ENCODE measurements around the gene SLC8A1.

SLC8A1 gene

DNA sequence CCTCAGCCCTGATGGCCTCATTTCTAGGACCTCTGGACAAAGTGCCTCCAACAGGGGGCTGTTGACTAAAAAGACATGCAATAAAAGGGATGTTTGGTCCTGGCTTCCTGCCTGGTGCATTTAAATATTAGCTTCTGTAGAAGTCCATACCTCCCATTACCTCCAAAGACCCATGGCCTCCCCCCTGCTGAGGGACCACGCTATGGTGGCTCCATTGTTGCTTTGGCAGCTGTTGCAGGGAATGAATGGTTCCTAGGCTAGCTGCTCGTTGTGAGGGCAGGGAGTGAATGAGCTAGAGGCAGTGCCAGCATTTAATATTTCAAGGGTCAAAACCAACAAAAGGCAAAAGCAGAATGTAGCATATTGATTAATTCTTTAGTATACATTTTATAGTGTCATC is 285.9 kb downstream of the SLC8A1 start:
- intact Hi-C loops (cut with DNase I; ENCODE audit: low total_unique reads): no loop called here
- Histone ChIP-seq H3K4me3 (no peak overlapping the region), H3K27ac (peak overlapping the region; percentile 21 to 52), H3K27me3 (no peaks in the 10 kb centered on the region), H3K36me3 (peaks cover 7 to 26% (median 8%) of the 10 kb centered on the region in 3 donors), H3K4me1 (peaks cover 0 to 18% (median 11%) of the 10 kb centered on the region in 4 donors), H3K9me3 (no peaks in the 10 kb centered on the region)
- TF ChIP-seq, protein P1, sequence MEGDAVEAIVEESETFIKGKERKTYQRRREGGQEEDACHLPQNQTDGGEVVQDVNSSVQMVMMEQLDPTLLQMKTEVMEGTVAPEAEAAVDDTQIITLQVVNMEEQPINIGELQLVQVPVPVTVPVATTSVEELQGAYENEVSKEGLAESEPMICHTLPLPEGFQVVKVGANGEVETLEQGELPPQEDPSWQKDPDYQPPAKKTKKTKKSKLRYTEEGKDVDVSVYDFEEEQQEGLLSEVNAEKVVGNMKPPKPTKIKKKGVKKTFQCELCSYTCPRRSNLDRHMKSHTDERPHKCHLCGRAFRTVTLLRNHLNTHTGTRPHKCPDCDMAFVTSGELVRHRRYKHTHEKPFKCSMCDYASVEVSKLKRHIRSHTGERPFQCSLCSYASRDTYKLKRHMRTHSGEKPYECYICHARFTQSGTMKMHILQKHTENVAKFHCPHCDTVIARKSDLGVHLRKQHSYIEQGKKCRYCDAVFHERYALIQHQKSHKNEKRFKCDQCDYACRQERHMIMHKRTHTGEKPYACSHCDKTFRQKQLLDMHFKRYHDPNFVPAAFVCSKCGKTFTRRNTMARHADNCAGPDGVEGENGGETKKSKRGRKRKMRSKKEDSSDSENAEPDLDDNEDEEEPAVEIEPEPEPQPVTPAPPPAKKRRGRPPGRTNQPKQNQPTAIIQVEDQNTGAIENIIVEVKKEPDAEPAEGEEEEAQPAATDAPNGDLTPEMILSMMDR (IDR thresholded peaks at IDR 0.05): no peak
- DNase-seq: no peak

DNA sequence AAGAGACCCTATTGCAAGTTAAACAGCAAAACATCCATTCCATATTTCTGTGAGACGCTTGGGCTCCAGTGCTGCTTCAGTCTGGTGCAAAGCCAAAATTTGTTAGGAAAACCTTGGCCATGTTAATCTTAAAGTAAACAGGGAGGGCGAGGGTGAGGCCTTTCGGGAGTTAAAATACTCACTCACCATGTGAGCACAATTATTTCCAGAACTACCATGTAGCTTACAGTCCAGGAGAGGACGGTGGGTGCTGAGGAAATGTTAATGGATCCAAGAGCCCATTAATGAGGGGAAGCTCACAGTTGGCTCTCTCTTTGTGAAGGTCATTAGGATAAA is 286.4 kb downstream of the SLC8A1 start:
- intact Hi-C loops (cut with DNase I; ENCODE audit: low total_unique reads): no loop called here
- H3K36me3 ChIP-seq: peaks cover 12 to 29% (median 14%) of the 10 kb centered on the region in 3 donors
- TF ChIP-seq, protein P1 (IDR thresholded peaks at IDR 0.05): no peak
- DNase-seq: peak in 1 of 2 donors; percentile 34
- peaks cover 0 to 18% (median 11%) of the 10 kb centered on the region in 4 donors for H3K4me1 ChIP-seq
- no peak overlapping the region for H3K4me3 ChIP-seq
- H3K9me3 ChIP-seq: no peaks in the 10 kb centered on the region
- H3K27me3 ChIP-seq: no peaks in the 10 kb centered on the region
- peak overlapping the region; percentile 21 to 52 for H3K27ac ChIP-seq

DNA sequence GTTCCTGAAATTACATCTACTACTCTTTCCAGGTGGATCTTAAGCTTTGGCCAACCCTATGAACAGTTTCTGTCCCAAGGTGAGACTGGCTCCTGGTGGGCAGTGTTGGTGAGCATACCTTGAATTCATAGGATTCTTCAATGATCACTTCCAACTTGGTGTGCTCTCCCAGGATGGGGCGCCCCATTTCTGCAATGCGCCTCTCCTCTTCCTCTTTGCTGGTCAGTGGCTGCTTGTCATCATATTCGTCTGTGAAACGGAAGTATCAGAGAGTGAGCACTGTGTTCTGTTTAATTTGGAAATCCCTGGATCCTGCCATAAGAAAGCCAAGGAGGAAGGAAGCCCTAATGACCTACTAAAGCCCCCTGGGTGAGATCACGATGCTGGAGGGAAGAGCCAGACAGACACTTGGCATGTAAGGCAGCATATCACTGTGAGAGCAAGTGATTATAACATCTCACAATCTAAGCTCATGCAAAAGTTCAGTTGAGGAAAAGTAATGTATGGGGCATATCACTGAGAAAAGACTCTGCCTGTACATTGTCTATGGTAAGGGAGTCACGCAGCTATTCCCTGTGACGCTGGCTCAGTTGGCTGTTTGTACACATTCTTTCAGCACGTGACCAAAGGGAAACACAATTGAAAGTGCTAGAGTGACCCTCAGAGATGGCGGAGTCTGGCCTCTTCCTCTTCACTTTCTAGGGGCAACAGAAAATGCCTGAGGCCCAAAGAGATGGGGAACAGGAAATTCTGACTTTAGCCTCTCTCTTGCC is 287.0 kb downstream of the SLC8A1 start:
- Histone ChIP-seq H3K36me3 (peaks cover 15 to 34% (median 19%) of the 10 kb centered on the region in 3 donors), H3K27me3 (no peaks in the 10 kb centered on the region)
- DNase-seq: peak in 1 of 2 donors; percentile 32

DNA sequence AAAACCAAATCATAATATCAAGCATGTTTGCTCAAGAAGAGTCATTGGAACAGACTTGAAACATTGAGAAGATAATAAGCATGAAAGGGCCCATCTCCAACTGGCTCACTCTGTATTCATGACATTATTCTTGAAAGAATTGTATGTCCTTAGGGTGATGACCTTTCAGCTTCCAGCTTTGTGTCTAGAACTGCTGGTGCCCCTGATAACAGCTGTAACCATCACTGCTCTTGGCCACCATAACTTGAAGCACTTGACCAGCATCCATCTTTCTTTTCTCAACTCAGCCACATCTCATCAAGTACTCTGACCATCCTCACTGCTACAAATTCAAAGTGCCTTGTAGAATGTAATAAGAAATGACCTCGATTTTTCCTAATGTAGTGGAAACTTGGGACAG is 289.9 kb downstream of the SLC8A1 start:
- intact Hi-C loops (cut with DNase I; ENCODE audit: low total_unique reads): no loop called here
- Histone ChIP-seq H3K4me1 (peaks cover 0 to 18% (median 11%) of the 10 kb centered on the region in 4 donors), H3K27me3 (no peaks in the 10 kb centered on the region), H3K4me3 (no peak overlapping the region), H3K27ac (no peak overlapping the region), H3K36me3 (peaks cover 21 to 46% (median 26%) of the 10 kb centered on the region in 3 donors), H3K9me3 (no peaks in the 10 kb centered on the region)
- TF ChIP-seq, protein P1 (IDR thresholded peaks at IDR 0.05): no peak
- DNase-seq: no peak

More for the DNA sequence above, 287.0 kb downstream of the SLC8A1 start:
- no peaks in the 10 kb centered on the region for H3K9me3 ChIP-seq
- intact Hi-C loops (cut with DNase I; ENCODE audit: low total_unique reads): no loop called here
- H3K27ac ChIP-seq: peak overlapping the region; percentile 21 to 52
- TF ChIP-seq, protein P1 (IDR thresholded peaks at IDR 0.05): no peak
- H3K4me3 ChIP-seq: no peak overlapping the region
- peaks cover 0 to 18% (median 11%) of the 10 kb centered on the region in 4 donors for H3K4me1 ChIP-seq

DNA sequence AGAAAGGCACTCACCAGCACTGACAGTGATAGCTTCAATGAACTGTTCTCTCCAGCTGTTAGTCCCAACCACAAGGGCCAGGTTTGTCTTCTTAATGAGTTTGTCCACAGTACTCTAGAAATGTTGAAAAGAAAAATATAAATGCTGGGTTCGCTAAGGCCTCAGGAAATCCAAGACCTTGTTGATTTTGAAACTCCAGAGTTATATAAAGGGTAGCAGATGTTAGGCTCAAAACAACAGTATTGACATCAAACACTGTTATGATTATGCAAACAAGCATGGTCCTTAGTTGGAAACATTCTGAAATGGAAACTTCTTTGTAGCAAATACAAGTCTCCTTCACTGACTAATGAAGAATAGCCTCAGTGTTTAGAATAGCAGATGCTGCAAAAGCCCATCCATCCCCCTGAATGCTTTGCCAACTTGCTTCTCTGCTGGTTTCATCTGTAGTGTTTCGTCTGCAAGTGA is 291.1 kb downstream of the SLC8A1 start:
- H3K27ac ChIP-seq: no peak overlapping the region
- no peak for DNase-seq
- H3K4me3 ChIP-seq: no peak overlapping the region
- peaks cover 0 to 14% (median 7%) of the 10 kb centered on the region in 4 donors for H3K4me1 ChIP-seq
- peaks cover 21 to 49% (median 36%) of the 10 kb centered on the region in 3 donors for H3K36me3 ChIP-seq
- no peaks in the 10 kb centered on the region for H3K9me3 ChIP-seq
- intact Hi-C loops (cut with DNase I; ENCODE audit: low total_unique reads): no loop called here
- H3K27me3 ChIP-seq: no peaks in the 10 kb centered on the region
- TF ChIP-seq, protein P1 (IDR thresholded peaks at IDR 0.05): no peak
